SK-N-MC (cell line): Measurements from ENCODE around the gene PRKCB.
A peak's percentile ranks its signal among the peaks of the same experiment; 100 is the strongest.
"Not testable (repeated sequence)": the region's sequence is repeated elsewhere in the genome, so short reads cannot be mapped to it uniquely, and the experiment has no call there.

Source experiments
- DNase-seq: peaks from one replicate; pipeline ENCODE4 v3.0.0-alpha.2; 2011; ENCODE audit warnings: low read depth, low spot score
- H3K27ac ChIP-seq: fragments of 200-600 bp; sonication (generic); 2 replicates; pipeline ENCODE4 v1.5.1; 2016; ENCODE audit warnings: mixed run types
- H3K36me3 ChIP-seq: fragments of 200-600 bp; sonication (generic); 2 replicates; pipeline ENCODE4 v1.6.1; 2017; ENCODE audit warnings: antibody characterized with exemption, low read length, mixed read lengths; ENCODE audit not compliant: insufficient read depth
- H3K4me3 ChIP-seq: fragments of 200-600 bp; sonication (generic); 2 replicates; pipeline ENCODE4 v1.5.1; 2016
- H3K9ac ChIP-seq: fragments of 200-600 bp; sonication (generic); 2 replicates; pipeline ENCODE4 v1.8.0; 2017; ENCODE audit warnings: mixed run types, mixed read lengths; ENCODE audit not compliant: insufficient read length
- H3K9me3 ChIP-seq: fragments of 200-600 bp; sonication (generic); 2 replicates; pipeline ENCODE4 v1.6.1; 2017; ENCODE audit warnings: low read depth, mild to moderate bottlenecking, antibody characterized with exemption, low read length, moderate library complexity, mixed read lengths
- EZH2 ChIP-seq: fragments of 200-600 bp; sonication (generic); IDR thresholded peaks from one replicate; pipeline ENCODE4 v1.6.1; 2017; ENCODE audit warnings: antibody characterized with exemption
- FOXP2 ChIP-seq: optimal IDR thresholded peaks from 2 replicates; pipeline ENCODE3; 2011; ENCODE audit warnings: mild to moderate bottlenecking, moderate library complexity; ENCODE audit not compliant: insufficient read depth; ENCODE audit errors: extremely low read length, control extremely low read depth
- POLR2AphosphoS5 ChIP-seq: IDR thresholded peaks from 2 replicates; pipeline ENCODE4 v1.6.1; 2012; ENCODE audit warnings: mild to moderate bottlenecking, low read depth, low read length, borderline replicate concordance

PRKCB gene

GRCh38 chr16:24102209-24102660 is 266.5 kb downstream of the PRKCB start:
- no peak for DNase-seq
- peak overlapping the region; percentile 63 for H3K27ac ChIP-seq
- no peaks in the 10 kb centered on the region for H3K9me3 ChIP-seq
- H3K4me3 ChIP-seq: no peak overlapping the region
- TF ChIP-seq EZH2 (no peak), FOXP2 (no peak), POLR2AphosphoS5 (no peak)
- H3K36me3 ChIP-seq: peaks cover 26% of the 10 kb centered on the region
- no peak overlapping the region for H3K9ac ChIP-seq

- not testable (repeated sequence) for DNase-seq, H3K27ac ChIP-seq, H3K9me3 ChIP-seq, H3K9ac ChIP-seq, H3K4me3 ChIP-seq
- H3K36me3 ChIP-seq: peaks cover 18% of the 10 kb centered on the region
Observed at GRCh38 chr16:24105471-24105870, 269.7 kb downstream of the PRKCB start.

- H3K36me3 ChIP-seq: peaks cover 10% of the 10 kb centered on the region; the same call in 1 of the 2 replicates
- not testable (repeated sequence) for DNase-seq, H3K4me3 ChIP-seq, H3K9me3 ChIP-seq, H3K27ac ChIP-seq, H3K9ac ChIP-seq
Observed at GRCh38 chr16:24108090-24108489, 272.3 kb downstream of the PRKCB start.

- Histone ChIP-seq H3K36me3 (no peaks in the 10 kb centered on the region; the same call in 1 of the 2 replicates), H3K9me3 (no peaks in the 10 kb centered on the region), H3K27ac (no peak overlapping the region), H3K9ac (no peak overlapping the region), H3K4me3 (no peak overlapping the region)
- DNase-seq: no peak
- TF ChIP-seq EZH2 (no peak), FOXP2 (no peak), POLR2AphosphoS5 (no peak)
Observed at GRCh38 chr16:24111724-24112302, 276.0 kb downstream of the PRKCB start.

- Histone ChIP-seq H3K9ac (no peak overlapping the region), H3K27ac (no peak overlapping the region), H3K4me3 (no peak overlapping the region), H3K36me3 (no peaks in the 10 kb centered on the region; the same call in 1 of the 2 replicates), H3K9me3 (no peaks in the 10 kb centered on the region)
- TF ChIP-seq FOXP2 (no peak), EZH2 (no peak), POLR2AphosphoS5 (no peak)
- DNase-seq: no peak
Observed at GRCh38 chr16:24113115-24113745, 277.4 kb downstream of the PRKCB start.

- DNase-seq: no peak
- Histone ChIP-seq H3K9me3 (no peaks in the 10 kb centered on the region), H3K27ac (no peak overlapping the region), H3K4me3 (no peak overlapping the region), H3K36me3 (no peaks in the 10 kb centered on the region; the same call in 1 of the 2 replicates), H3K9ac (no peak overlapping the region)
- no peak for TF ChIP-seq EZH2
- no peak for TF ChIP-seq POLR2AphosphoS5
Observed at GRCh38 chr16:24114876-24115275, 279.1 kb downstream of the PRKCB start.

- no peak overlapping the region for H3K4me3 ChIP-seq
- no peak for TF ChIP-seq POLR2AphosphoS5
- no peak for TF ChIP-seq FOXP2
- TF ChIP-seq EZH2: no peak
- no peak overlapping the region for H3K27ac ChIP-seq
- no peak for DNase-seq
- H3K9ac ChIP-seq: no peak overlapping the region
- H3K36me3 ChIP-seq: no peaks in the 10 kb centered on the region; the same call in 1 of the 2 replicates
- no peaks in the 10 kb centered on the region for H3K9me3 ChIP-seq
Observed at GRCh38 chr16:24116046-24116776, 280.4 kb downstream of the PRKCB start.

GRCh38 chr16:24116989-24117388 is 281.2 kb downstream of the PRKCB start:
- no peak overlapping the region for H3K9ac ChIP-seq
- TF ChIP-seq EZH2 (no peak), FOXP2 (no peak), POLR2AphosphoS5 (no peak)
- no peak overlapping the region for H3K4me3 ChIP-seq
- no peaks in the 10 kb centered on the region; the same call in 1 of the 2 replicates for H3K36me3 ChIP-seq
- H3K27ac ChIP-seq: no peak overlapping the region
- no peak for DNase-seq
- no peaks in the 10 kb centered on the region for H3K9me3 ChIP-seq

- Histone ChIP-seq H3K9me3 (no peaks in the 10 kb centered on the region), H3K4me3 (no peak overlapping the region), H3K27ac (no peak overlapping the region), H3K36me3 (no peaks in the 10 kb centered on the region; the same call in 1 of the 2 replicates), H3K9ac (no peak overlapping the region)
- DNase-seq: no peak
- TF ChIP-seq POLR2AphosphoS5 (no peak), FOXP2 (no peak), EZH2 (no peak)
Observed at GRCh38 chr16:24117680-24118079, 281.9 kb downstream of the PRKCB start.
